Measurements from ENCODE around the gene ASXL1.

The ASXL1 gene

GRCh38 chr20:32411955-32412706, 54.0 kb downstream of the ASXL1 start:
- DNase-seq = no peak

DNA sequence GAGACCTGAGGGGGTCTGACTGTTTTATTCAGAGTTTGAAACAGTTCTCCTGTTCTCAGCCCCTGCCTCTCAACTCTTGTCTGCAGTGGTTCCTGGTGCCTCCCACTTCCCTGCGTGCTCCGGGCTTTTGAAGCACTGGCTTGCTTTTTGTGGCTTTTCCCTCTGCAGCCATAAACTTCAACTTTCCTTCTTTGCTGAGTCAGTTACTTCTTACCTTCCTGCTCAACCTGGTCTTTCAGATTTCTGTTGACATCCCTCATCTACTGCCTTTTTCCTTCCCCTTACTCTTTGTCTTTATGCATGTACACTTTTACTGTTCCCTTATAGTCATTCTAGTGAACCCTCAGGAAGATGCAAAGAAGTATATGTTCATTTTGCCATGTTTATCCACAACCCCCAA, 57.4 kb downstream of the ASXL1 start:
- DNase-seq = no peak

GRCh38 chr20:32416206-32416605, 58.1 kb downstream of the ASXL1 start:
- DNase-seq = no peak

GRCh38 chr20:32418376-32418775, 60.2 kb downstream of the ASXL1 start:
- no peak for DNase-seq

- no peak for DNase-seq
These were observed 63.2 kb downstream of the ASXL1 start for GRCh38 chr20:32421290-32421689.

DNA sequence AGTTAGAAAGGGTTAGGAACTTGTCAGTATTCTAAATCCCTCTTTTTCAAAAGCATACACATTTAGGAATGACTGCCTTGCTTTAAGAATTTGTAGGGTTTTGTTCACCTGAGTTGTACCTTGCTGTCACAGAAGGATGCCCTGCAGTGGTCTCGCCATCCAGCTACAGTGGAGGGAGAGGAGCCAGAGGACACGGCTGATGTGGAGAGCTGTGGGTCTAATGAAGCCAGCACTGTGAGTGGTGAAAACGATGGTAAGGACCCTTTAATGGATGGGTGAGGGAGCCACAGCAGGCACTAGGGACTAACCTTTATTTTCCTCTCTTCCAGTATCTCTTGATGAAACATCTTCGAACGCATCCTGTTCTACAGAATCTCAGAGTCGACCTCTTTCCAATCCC, 69.9 kb downstream of the ASXL1 start:
- no peak for DNase-seq

- no peak for DNase-seq
These were observed 71.2 kb downstream of the ASXL1 start for GRCh38 chr20:32429343-32429742.

- no peak for DNase-seq
These were observed 71.7 kb downstream of the ASXL1 start for GRCh38 chr20:32429745-32430360.

- no peak for DNase-seq
These were observed 73.3 kb downstream of the ASXL1 start for GRCh38 chr20:32431457-32431856.

- DNase-seq = no peak
These were observed 74.1 kb downstream of the ASXL1 start for GRCh38 chr20:32432277-32432676.

DNA sequence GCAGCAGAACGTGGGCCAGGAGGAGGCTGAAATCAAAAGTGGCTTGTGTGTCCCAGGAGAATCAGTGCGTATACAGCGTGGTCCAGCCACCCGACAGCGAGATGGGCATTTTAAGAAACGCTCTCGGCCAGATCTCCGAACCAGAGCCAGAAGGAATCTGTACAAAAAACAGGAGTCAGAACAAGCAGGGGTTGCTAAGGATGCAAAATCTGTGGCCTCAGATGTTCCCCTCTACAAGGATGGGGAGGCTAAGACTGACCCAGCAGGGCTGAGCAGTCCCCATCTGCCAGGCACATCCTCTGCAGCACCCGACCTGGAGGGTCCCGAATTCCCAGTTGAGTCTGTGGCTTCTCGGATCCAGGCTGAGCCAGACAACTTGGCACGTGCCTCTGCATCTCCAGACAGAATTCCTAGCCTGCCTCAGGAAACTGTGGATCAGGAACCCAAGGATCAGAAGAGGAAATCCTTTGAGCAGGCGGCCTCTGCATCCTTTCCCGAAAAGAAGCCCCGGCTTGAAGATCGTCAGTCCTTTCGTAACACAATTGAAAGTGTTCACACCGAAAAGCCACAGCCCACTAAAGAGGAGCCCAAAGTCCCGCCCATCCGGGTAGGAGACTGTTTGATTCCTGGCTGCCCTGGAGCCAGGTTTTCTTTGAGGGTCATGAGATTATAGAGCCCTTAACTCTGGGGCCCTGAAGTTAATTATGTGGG, 75.3 kb downstream of the ASXL1 start:
- no peak for DNase-seq

GRCh38 chr20:32434434-32434833, 76.3 kb downstream of the ASXL1 start:
- DNase-seq = no peak

DNA sequence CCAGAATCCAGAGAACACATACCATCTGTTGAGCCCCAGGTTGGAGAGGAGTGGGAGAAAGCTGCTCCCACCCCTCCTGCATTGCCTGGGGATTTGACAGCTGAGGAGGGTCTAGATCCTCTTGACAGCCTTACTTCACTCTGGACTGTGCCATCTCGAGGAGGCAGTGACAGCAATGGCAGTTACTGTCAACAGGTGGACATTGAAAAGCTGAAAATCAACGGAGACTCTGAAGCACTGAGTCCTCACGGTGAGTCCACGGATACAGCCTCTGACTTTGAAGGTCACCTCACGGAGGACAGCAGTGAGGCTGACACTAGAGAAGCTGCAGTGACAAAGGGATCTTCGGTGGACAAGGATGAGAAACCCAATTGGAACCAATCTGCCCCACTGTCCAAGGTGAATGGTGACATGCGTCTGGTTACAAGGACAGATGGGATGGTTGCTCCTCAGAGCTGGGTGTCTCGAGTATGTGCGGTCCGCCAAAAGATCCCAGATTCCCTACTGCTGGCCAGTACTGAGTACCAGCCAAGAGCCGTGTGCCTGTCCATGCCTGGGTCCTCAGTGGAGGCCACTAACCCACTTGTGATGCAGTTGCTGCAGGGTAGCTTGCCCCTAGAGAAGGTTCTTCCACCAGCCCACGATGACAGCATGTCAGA, 77.4 kb downstream of the ASXL1 start:
- no peak for DNase-seq

GRCh38 chr20:32436142-32436861, 78.2 kb downstream of the ASXL1 start:
- no peak for DNase-seq

- no peak for DNase-seq
These were observed 78.8 kb downstream of the ASXL1 start for GRCh38 chr20:32436968-32437367.

- no peak for DNase-seq
These were observed 79.4 kb downstream of the ASXL1 start for GRCh38 chr20:32437391-32438074.

DNA sequence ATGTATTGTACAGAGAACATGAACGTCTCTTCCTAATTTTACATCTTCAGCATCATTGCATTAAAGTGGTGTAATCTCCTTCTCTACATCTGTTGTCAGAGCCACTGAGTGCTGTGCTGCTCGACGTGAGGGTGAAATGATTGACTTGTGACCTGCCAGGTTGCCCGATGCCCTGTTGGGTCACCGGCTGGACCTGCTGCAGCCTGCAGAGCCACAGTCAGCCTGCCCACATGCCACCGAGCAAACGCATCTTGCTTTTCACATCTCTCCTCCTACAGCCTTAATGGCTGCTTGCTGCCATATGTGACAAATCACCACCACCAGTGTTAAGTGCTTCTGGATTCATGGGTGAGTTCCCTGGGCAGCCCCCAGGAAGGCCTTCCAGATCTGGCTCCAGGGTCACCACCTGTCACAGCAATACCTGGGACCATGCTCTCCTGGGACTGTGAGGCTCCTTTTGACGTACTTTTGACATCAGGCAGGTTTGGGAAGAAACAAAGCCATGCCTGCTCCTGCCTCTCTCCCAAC, 80.3 kb downstream of the ASXL1 start:
- DNase-seq = no peak

GRCh38 chr20:32439132-32439829, 81.2 kb downstream of the ASXL1 start:
- no peak for DNase-seq

DNA sequence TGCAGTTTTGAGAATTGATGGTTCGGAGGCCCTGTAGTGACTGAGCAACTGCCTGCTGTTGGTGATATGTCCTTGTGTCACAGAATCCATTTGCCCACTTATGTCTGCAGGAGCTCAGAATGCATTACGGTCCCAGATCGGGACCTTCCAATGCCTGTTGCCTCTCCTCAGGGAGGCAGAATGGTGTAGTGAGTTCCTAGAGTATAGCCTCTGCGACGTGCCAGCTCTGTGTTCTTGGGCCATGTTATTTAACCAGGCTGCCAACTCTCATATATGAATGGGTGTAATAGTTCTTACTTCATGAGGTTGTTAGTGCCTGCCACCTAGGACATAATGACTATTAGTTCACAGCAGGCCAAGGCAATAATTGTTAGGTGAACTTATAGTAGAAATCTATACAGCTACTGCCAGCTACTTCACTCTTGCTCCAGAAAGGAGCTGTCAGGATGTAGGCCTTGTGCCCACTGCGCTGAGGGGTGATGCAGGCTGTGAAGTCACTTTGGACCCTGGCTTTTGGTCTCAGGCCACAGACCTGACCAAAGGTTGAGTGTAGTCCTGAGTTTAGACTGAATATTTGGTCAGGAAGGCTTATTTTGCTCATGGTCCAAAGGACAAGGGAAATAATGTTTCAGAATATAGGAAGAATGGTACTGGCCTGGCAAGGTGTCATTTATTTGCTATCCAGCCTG, 82.1 kb downstream of the ASXL1 start:
- no peak for DNase-seq

DNA sequence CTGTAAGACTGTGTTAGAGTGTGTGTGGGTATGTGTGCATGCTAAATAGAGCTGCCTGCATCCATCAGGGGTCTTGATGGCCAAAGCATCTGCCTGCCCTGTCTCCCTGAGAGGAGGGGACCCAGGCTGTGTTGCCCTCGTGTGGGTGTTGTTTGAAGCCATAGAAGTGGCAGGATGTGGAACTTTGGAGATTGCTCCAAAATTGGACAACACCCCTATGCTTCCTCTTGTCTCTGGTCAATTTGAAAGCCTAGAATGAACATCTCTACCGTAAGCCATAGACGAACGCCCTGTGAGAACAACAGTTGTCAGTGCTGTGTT, 82.6 kb downstream of the ASXL1 start:
- DNase-seq = no peak

GRCh38 chr20:32441638-32442037, 83.5 kb downstream of the ASXL1 start:
- no peak for DNase-seq
